Thyroid gland (tissue), 4 donors: ENCODE measurements around the gene MYLK.

Source experiments
- POLR2A ChIP-seq, 2 donors: fragments of 450-650 bp; IDR thresholded peaks; one replicate each; pipeline ENCODE4 v1.6.1; 2017; ENCODE audit warnings: antibody characterized with exemption in 2 of 2, mild to moderate bottlenecking in 2 of 2, moderate library complexity in 1 of 2
- TF ChIP-seq, protein P1 (sequence below), 6 experiments: fragments of 200-600 bp in 3 of 6; fragments of 450-650 bp in 3 of 6; sonication (generic) in 3 of 6; IDR thresholded peaks; one replicate each; pipeline ENCODE4 v1.5.1; 2016 to 2019; ENCODE audit warnings: antibody characterized with exemption in 6 of 6, mild to moderate bottlenecking in 2 of 6, inconsistent platforms in 1 of 6, moderate library complexity in 1 of 6

DNA sequence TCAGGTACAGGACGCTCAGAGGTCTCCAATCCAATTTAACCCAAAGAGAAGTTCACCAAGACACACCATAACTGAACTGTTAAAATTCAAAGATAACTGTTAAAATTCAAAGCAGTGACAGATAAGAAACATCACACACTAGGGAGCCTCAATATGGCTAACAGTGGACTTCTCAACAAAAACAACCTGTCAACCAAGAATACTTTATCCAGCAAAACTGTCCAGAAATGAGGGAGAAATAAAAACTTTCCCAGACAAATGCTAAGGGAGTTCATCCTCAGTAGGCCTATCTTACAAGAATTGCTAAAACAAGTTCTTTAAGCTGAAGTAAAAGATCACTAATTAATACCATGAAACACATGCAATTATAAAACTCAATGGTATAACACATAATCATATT, 36.3 kb upstream of the MYLK start:
- TF ChIP-seq, protein P1, sequence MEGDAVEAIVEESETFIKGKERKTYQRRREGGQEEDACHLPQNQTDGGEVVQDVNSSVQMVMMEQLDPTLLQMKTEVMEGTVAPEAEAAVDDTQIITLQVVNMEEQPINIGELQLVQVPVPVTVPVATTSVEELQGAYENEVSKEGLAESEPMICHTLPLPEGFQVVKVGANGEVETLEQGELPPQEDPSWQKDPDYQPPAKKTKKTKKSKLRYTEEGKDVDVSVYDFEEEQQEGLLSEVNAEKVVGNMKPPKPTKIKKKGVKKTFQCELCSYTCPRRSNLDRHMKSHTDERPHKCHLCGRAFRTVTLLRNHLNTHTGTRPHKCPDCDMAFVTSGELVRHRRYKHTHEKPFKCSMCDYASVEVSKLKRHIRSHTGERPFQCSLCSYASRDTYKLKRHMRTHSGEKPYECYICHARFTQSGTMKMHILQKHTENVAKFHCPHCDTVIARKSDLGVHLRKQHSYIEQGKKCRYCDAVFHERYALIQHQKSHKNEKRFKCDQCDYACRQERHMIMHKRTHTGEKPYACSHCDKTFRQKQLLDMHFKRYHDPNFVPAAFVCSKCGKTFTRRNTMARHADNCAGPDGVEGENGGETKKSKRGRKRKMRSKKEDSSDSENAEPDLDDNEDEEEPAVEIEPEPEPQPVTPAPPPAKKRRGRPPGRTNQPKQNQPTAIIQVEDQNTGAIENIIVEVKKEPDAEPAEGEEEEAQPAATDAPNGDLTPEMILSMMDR (IDR thresholded peaks at IDR 0.05) = no peak
- no peak for TF ChIP-seq POLR2A (IDR thresholded peaks at IDR 0.05)
